Fibroblast of the aortic adventitia (primary cell): ENCODE measurements around the gene C19orf33. TPM values are rescaled to one million over a fixed set of nuclear protein-coding genes. Genes with fewer than 3 reads are reported as not detected.
A peak's percentile ranks its signal among the peaks of the same experiment; 100 is the strongest.

Source experiments
- DNase-seq: peaks from one replicate; pipeline ENCODE4 v3.0.0-alpha.2; 2010; ENCODE audit warnings: low read depth
- H3K4me3 ChIP-seq: 2 replicates; pipeline ENCODE4 v1.5.1; 2011; ENCODE audit warnings: low read depth, mild to moderate bottlenecking, control low read depth, low read length, moderate library complexity
- total RNA-seq: library from RNA; depleted of rRNA; stranded (reverse); fragments of >200 nt; gene quantifications from 2 replicates; pipeline ENCODE4 v1.2.3, GENCODE V29; 2012; ENCODE audit warnings: low replicate concordance
- TF ChIP-seq, protein P1 (sequence below): IDR thresholded peaks from 2 replicates; pipeline ENCODE4 v1.5.1; 2011; ENCODE audit warnings: mild to moderate bottlenecking, low read length, control low read depth, inconsistent platforms; ENCODE audit not compliant: insufficient read depth

The C19orf33 gene
- total RNA-seq, 1 donor: 0.45 TPM

DNA sequence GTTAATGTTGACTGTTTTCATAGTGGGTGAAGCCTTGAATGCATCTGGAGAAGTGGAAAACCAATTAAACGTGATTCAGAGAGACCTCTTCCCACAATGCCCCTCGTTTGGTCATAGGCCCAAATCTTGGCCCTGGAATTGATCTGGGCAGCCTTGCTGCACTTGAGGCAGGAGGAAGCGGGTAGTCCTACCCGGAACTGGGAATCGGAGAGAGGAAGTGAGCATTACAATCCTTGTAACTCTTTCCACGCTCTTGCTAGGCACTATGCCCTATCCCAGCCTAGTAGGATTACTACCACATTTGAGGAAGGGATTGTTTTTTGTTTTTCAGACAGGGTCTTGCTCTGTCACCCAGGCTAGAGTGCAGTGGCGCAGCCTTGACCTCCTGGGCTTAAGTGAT is 19.2 kb downstream of the C19orf33 start:
- TF ChIP-seq, protein P1, sequence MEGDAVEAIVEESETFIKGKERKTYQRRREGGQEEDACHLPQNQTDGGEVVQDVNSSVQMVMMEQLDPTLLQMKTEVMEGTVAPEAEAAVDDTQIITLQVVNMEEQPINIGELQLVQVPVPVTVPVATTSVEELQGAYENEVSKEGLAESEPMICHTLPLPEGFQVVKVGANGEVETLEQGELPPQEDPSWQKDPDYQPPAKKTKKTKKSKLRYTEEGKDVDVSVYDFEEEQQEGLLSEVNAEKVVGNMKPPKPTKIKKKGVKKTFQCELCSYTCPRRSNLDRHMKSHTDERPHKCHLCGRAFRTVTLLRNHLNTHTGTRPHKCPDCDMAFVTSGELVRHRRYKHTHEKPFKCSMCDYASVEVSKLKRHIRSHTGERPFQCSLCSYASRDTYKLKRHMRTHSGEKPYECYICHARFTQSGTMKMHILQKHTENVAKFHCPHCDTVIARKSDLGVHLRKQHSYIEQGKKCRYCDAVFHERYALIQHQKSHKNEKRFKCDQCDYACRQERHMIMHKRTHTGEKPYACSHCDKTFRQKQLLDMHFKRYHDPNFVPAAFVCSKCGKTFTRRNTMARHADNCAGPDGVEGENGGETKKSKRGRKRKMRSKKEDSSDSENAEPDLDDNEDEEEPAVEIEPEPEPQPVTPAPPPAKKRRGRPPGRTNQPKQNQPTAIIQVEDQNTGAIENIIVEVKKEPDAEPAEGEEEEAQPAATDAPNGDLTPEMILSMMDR: no peak
- no peak for DNase-seq
- H3K4me3 ChIP-seq: no peak overlapping the region

DNA sequence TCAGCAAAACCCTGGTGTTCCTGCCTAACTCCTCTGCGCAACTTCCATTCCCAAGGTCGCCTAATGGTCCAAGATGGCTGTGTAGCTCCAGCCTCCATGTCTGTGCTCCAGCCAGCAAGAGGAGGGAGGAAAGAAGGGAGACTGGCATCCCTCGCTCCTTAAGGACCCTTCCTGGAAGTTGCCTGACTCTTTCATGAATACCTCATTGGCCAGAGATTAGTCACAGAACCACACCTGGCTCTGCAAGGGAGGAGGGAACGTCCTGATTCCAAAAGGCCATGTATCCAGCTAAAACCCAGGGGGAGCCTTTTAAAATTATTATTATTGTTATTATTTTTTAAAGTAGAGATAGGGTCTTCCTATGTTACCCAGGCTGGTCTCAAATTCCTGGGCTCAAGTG is 20.4 kb downstream of the C19orf33 start:
- TF ChIP-seq, protein P1: no peak
- no peak for DNase-seq
- no peak overlapping the region for H3K4me3 ChIP-seq

DNA sequence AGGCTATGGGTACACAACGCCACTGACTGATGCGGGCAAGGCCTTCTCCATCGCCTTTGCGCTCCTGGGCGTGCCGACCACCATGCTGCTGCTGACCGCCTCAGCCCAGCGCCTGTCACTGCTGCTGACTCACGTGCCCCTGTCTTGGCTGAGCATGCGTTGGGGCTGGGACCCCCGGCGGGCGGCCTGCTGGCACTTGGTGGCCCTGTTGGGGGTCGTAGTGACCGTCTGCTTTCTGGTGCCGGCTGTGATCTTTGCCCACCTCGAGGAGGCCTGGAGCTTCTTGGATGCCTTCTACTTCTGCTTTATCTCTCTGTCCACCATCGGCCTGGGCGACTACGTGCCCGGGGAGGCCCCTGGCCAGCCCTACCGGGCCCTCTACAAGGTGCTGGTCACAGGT is 22.5 kb downstream of the C19orf33 start:
- no peak for DNase-seq
- no peak overlapping the region for H3K4me3 ChIP-seq
- TF ChIP-seq, protein P1: no peak

DNA sequence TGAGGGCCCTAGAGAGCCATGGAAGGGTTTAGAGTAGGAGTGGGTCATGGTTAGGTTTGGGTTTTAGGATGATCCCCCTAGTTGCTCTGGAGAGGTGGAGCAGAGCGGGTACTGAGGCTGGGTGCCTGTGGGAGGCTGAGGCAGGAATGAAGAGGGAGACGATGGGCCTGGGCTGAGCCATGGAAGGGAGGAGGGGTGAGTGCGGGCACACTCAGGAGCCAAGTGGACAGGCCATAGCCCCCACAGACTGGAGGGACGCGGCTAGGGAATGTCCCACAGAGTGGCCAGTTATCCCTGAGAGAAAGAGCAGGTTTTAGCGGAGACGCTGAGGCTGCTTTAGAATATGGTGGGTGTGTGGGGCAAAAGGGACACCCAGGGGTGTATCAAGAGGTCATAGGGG is 25.6 kb downstream of the C19orf33 start:
- H3K4me3 ChIP-seq: no peak overlapping the region
- no peak for DNase-seq
- TF ChIP-seq, protein P1: no peak

DNA sequence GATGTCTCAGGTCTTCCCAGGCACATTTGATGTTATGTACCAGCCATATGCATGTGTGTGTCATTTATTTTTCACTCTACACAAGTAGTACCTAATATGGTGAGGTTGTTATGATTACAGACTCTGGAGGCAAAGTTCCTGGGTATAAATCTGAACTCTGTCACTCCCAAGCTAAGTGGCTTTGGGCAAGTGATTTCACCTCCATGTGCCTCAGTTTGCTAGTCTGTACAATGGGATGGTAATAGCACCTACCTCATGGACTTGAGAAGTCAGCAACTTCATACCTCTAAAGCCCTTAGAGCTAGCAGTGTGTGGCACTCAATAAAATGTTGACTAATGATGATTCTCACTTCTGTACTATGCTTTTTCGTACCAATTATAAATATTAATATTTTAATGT is 27.7 kb downstream of the C19orf33 start:
- TF ChIP-seq, protein P1: no peak
- H3K4me3 ChIP-seq: no peak overlapping the region
- no peak for DNase-seq

DNA sequence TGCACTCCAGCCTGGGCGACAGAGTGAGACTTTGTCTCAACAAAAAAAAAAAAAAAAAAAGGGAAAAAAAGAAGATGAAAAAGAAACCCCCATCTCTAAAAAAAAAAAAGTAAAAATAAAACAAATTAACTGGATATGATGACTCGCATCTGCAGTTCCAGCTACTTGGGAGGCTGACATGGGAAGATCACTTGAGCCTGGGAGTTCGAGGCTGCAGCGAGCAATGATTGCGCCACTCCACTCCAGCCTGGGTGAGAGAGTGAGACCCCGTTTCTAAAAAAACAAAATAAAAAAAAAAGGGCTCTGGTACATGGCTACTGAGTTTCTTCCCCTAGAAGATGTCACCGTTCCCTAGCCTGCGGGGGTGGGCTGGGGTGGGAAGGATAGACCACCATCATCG is 29.2 kb downstream of the C19orf33 start:
- TF ChIP-seq, protein P1: no peak
- no peak for DNase-seq
- H3K4me3 ChIP-seq: no peak overlapping the region

DNA sequence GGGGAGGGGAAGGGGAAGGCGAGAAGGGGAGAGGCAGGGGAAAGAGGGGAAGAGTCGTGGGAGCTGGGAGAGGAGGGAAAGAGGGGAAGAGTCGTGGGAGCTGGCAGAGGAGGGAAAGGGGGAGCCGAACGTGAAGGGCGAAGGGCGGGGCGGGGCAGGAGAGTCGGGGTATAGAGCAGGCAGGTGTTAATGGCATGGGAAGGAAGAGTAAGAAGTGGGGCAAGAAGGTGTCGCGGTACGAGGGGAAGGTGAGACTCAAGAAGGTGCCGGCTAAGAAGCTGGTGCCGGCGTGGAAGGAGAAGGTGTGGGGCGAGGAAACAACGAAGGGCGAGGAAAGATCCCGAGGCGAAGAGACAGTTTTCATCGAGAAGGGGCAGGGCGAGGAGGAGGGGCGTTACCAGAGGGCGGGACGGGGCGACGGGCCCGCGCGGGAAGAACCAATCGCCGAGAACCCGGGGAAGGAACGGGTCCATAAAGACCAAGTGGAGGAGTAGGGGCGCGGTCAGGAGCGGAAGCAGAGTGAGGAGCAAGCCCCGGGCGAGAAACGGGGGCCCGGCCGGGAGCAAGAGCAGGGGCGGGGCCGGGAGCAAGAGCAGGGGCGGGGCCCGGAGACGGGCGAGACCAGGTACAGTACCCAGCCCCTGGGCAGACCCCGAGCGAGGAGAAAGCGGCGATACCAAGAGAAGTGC is 32.0 kb downstream of the C19orf33 start:
- H3K4me3 ChIP-seq: peak overlapping the region; percentile 94
- TF ChIP-seq, protein P1: no peak
- DNase-seq: peak; percentile 92
